H1 (cell line): ENCODE results near the gene LTBP4. TPM values are rescaled to one million over a fixed set of nuclear protein-coding genes. Genes with fewer than 3 reads are reported as not detected.

ENCODE experiments used
- CTCF ChIA-PET: fragments of 300-600 bp; sonication (Branson Sonifier 250); formaldehyde crosslinking; loops from one replicate; lab custom pipeline; 2021; ENCODE audit not compliant: partially characterized antibody; lab: Charles Lee
- POLR2A ChIA-PET: fragments of 300-600 bp; sonication (Branson Sonifier 250); formaldehyde crosslinking; loops from one replicate; lab custom pipeline; 2021; ENCODE audit warnings: inconsistent platforms; ENCODE audit not compliant: partially characterized antibody; lab: Charles Lee
- DNase-seq, 2 experiments: peaks; one replicate each; pipeline versions ENCODE4 v3.0.0 to v3.0.0-alpha.2; 2010 to 2022; ENCODE audit warnings: low spot score in 2 of 2, low read depth in 1 of 2, mixed read lengths in 1 of 2
- FAIRE-seq: peaks from 2 replicates; lab custom pipeline; 2011; peaks lifted over from hg19 to GRCh38; lab: Jason Lieb, UNC
- H2AFZ ChIP-seq: 2 replicates; pipeline ENCODE4 v1.8.1; 2012; ENCODE audit warnings: low read length, inconsistent platforms
- H2AK5ac ChIP-seq: 2 replicates; pipeline ENCODE4 v1.6.1; 2013; ENCODE audit warnings: low read depth, low read length
- H2BK120ac ChIP-seq: replicated peaks from 2 replicates; pipeline ENCODE3; 2013; ENCODE audit warnings: low read depth, low read length, inconsistent platforms
- H2BK12ac ChIP-seq: 2 replicates; pipeline ENCODE4 v1.6.1; 2013; ENCODE audit warnings: low read depth, low read length
- H2BK15ac ChIP-seq: 2 replicates; pipeline ENCODE4 v1.6.1; 2013; ENCODE audit warnings: low read length
- H2BK20ac ChIP-seq: 2 replicates; pipeline ENCODE4 v1.6.1; 2013; ENCODE audit warnings: low read length
- H2BK5ac ChIP-seq: 2 replicates; pipeline ENCODE4 v1.6.1; 2013; ENCODE audit warnings: low read depth, low read length
- H3K14ac ChIP-seq: 2 replicates; pipeline ENCODE4 v1.6.1; 2013; ENCODE audit warnings: inconsistent platforms; ENCODE audit not compliant: insufficient read length
- H3K18ac ChIP-seq: 2 replicates; pipeline ENCODE4 v1.6.1; 2013; ENCODE audit warnings: low read length; ENCODE audit errors: extremely low read depth
- H3K23ac ChIP-seq: 2 replicates; pipeline ENCODE4 v1.6.1; 2013; ENCODE audit warnings: inconsistent platforms; ENCODE audit not compliant: insufficient read length
- H3K23me2 ChIP-seq: 2 replicates; pipeline ENCODE4 v1.6.1; 2013; ENCODE audit warnings: low read depth, low read length
- H3K27ac ChIP-seq: 2 replicates; pipeline ENCODE4 v1.6.1; 2011; ENCODE audit warnings: low read depth, low read length, inconsistent platforms
- H3K27me3 ChIP-seq, 4 experiments: replicated peaks in 1 of 4; 1 replicate in 1 of 4; 2 replicates in 3 of 4; pipeline versions ENCODE4 v1.6.1 to v1.8.1; 2011 to 2013; ENCODE audit warnings: low read length in 3 of 4, mild to moderate bottlenecking in 3 of 4, inconsistent platforms in 2 of 4, mixed read lengths in 2 of 4, moderate library complexity in 1 of 4; ENCODE audit not compliant: control insufficient read depth in 3 of 4, insufficient read depth in 3 of 4; ENCODE audit errors: extremely low read depth in 1 of 4
- H3K36me3 ChIP-seq, 4 experiments: 2 replicates each; pipeline versions ENCODE4 v1.6.1 to v1.8.1; 2011 to 2013; ENCODE audit warnings: mild to moderate bottlenecking in 4 of 4, low read length in 3 of 4, moderate library complexity in 2 of 4, control low read depth in 1 of 4, inconsistent platforms in 1 of 4; ENCODE audit not compliant: insufficient read depth in 4 of 4, control insufficient read depth in 2 of 4
- H3K4ac ChIP-seq: replicated peaks from 2 replicates; pipeline ENCODE3; 2013; ENCODE audit warnings: low read length, low read depth, mixed read lengths, inconsistent platforms; ENCODE audit not compliant: insufficient read length
- H3K4me1 ChIP-seq, 4 experiments: replicated peaks in 1 of 4; 1 replicate in 1 of 4; 2 replicates in 3 of 4; pipeline versions ENCODE4 v1.6.1 to v1.8.1; 2011 to 2013; ENCODE audit warnings: low read length in 3 of 4, inconsistent platforms in 2 of 4, mixed read lengths in 1 of 4; ENCODE audit not compliant: insufficient read depth in 4 of 4, control insufficient read depth in 3 of 4
- H3K4me2 ChIP-seq, 2 experiments: 2 replicates each; pipeline versions ENCODE4 v1.6.1 to v1.8.1; 2011 to 2013; ENCODE audit warnings: low read depth in 2 of 2, low read length in 2 of 2, control low read depth in 1 of 2, inconsistent platforms in 1 of 2, mild to moderate bottlenecking in 1 of 2; ENCODE audit not compliant: insufficient read depth in 1 of 2
- H3K4me3 ChIP-seq, 4 experiments: fragments of 200-600, 300-600 bp in 1 of 4; sonication (generic), shearing (Covaris generic), sonication (Bioruptor Twin) in 1 of 4; 2 replicates each; pipeline versions ENCODE4 v1.5.1 to v1.8.1; 2011 to 2016; ENCODE audit warnings: low read length in 4 of 4, low read depth in 3 of 4, control low read depth in 2 of 4, inconsistent platforms in 2 of 4, mild to moderate bottlenecking in 2 of 4, mixed read lengths in 1 of 4, moderate library complexity in 1 of 4; ENCODE audit not compliant: insufficient read depth in 2 of 4; ENCODE audit errors: extremely low read depth in 1 of 4
- H3K56ac ChIP-seq: replicated peaks from 2 replicates; pipeline ENCODE3; 2013; ENCODE audit warnings: low read depth, mild to moderate bottlenecking, mixed read lengths, low read length, inconsistent platforms; ENCODE audit not compliant: insufficient read length
- H3K79me1 ChIP-seq: 2 replicates; pipeline ENCODE4 v1.6.1; 2013; ENCODE audit warnings: low read depth, low read length, control low read depth
- H3K79me2 ChIP-seq, 2 experiments: 2 replicates each; pipeline versions ENCODE4 v1.6.1 to v1.8.1; 2012 to 2013; ENCODE audit warnings: low read length in 2 of 2, mild to moderate bottlenecking in 2 of 2, inconsistent platforms in 1 of 2; ENCODE audit not compliant: insufficient read depth in 2 of 2, control insufficient read depth in 1 of 2
- H3K9ac ChIP-seq, 4 experiments: replicated peaks in 1 of 4; 1 replicate in 1 of 4; 2 replicates in 3 of 4; pipeline versions ENCODE4 v1.6.1 to v1.8.1; 2011 to 2013; ENCODE audit warnings: low read depth in 3 of 4, low read length in 3 of 4, control low read depth in 2 of 4, mild to moderate bottlenecking in 2 of 4, moderate library complexity in 2 of 4, inconsistent platforms in 1 of 4; ENCODE audit errors: extremely low read depth in 1 of 4
- H3K9me3 ChIP-seq, 2 experiments: 2 replicates each; pipeline versions ENCODE4 v1.6.1 to v1.8.1; 2012 to 2013; ENCODE audit warnings: mild to moderate bottlenecking in 2 of 2, moderate library complexity in 2 of 2, control low read depth in 1 of 2, inconsistent platforms in 1 of 2, low read depth in 1 of 2, low read length in 1 of 2, mixed read lengths in 1 of 2; ENCODE audit not compliant: insufficient read depth in 2 of 2
- H4K20me1 ChIP-seq, 2 experiments: replicated peaks in 1 of 2; 2 replicates each; pipeline versions ENCODE3 to v1.8.1; 2011 to 2013; ENCODE audit warnings: inconsistent platforms in 2 of 2, low read length in 2 of 2, mild to moderate bottlenecking in 1 of 2; ENCODE audit not compliant: insufficient read depth in 2 of 2, control insufficient read depth in 1 of 2
- H4K5ac ChIP-seq: 2 replicates; pipeline ENCODE4 v1.6.1; 2013; ENCODE audit warnings: low read length, low read depth, mixed read lengths, inconsistent platforms; ENCODE audit not compliant: insufficient read length
- H4K8ac ChIP-seq: 2 replicates; pipeline ENCODE4 v1.8.0; 2013; ENCODE audit warnings: mild to moderate bottlenecking, moderate library complexity, low read length, inconsistent platforms; ENCODE audit not compliant: insufficient read depth; ENCODE audit errors: extremely low read depth
- H4K91ac ChIP-seq: replicated peaks from 2 replicates; pipeline ENCODE3; 2013; ENCODE audit warnings: low read length, mixed read lengths, inconsistent platforms; ENCODE audit not compliant: insufficient read length
- ATF3 ChIP-seq: IDR thresholded peaks from 2 replicates; pipeline ENCODE4 v1.6.1; 2011; ENCODE audit warnings: low read depth, mild to moderate bottlenecking, low read length; ENCODE audit not compliant: insufficient read depth
- CBX5 ChIP-seq: fragments of 300-800, 300-1000 bp; sonication (generic); IDR thresholded peaks from 2 replicates; pipeline ENCODE4 v1.7.1; 2016; ENCODE audit warnings: antibody characterized with exemption, low read length, low read depth
- E2F6 ChIP-seq: IDR thresholded peaks from 2 replicates; pipeline ENCODE4 v1.6.1; 2012; ENCODE audit warnings: inconsistent platforms
- POU5F1 ChIP-seq: IDR thresholded peaks from 2 replicates; pipeline ENCODE4 v1.6.1; 2011; ENCODE audit warnings: low read depth, mild to moderate bottlenecking, low read length, moderate library complexity
- RBBP5 ChIP-seq: IDR thresholded peaks from 2 replicates; pipeline ENCODE4 v1.7.1; 2012; ENCODE audit warnings: low read depth, mild to moderate bottlenecking, inconsistent platforms, low read length, moderate library complexity, borderline replicate concordance
- SAP30 ChIP-seq: fragments of 300-600 bp; sonication (generic); IDR thresholded peaks from 2 replicates; pipeline ENCODE4 v1.7.1; 2012; ENCODE audit warnings: low read length, moderate library complexity, mild to moderate bottlenecking, inconsistent platforms; ENCODE audit not compliant: insufficient read depth, insufficient replicate concordance
- SRF ChIP-seq: IDR thresholded peaks from 2 replicates; pipeline ENCODE4 v1.6.1; 2011; ENCODE audit warnings: mild to moderate bottlenecking, low read depth, low read length, moderate library complexity
- SUZ12 ChIP-seq: fragments of 200-600 bp; sonication (generic); IDR thresholded peaks from 2 replicates; pipeline ENCODE4 v1.6.1; 2012; ENCODE audit warnings: mild to moderate bottlenecking, inconsistent platforms, low read length, moderate library complexity, mixed read lengths
- WGBS, 2 experiments: shearing (Covaris generic) in 1 of 2; methylation state at CpG; one replicate each; pipeline versions ENCODE4 v1.1.6 to v1.1.7; 2013 to 2015; ENCODE audit warnings: low lambda C conversion rate in 2 of 2, mixed read lengths in 2 of 2, inconsistent platforms in 1 of 2, low coverage in 1 of 2, missing lambda C conversion rate in 1 of 2; ENCODE audit not compliant: insufficient replicate concordance in 2 of 2, insufficient coverage in 1 of 2, insufficient read length in 1 of 2; ENCODE audit errors: extremely low coverage in 1 of 2, missing lambda C conversion rate in 1 of 2; 5-methylcytosine and 5-hydroxymethylcytosine counted together
- polyA plus RNA-seq, 7 experiments: library from polyadenylated mRNA; depleted of rRNA in 3 of 7; stranded (reverse) in 5 of 7; unstranded in 2 of 7; fragments of >200 nt in 5 of 7; fragments of 200-250 nt in 2 of 7; gene quantifications; 1 replicate in 5 of 7; 2 replicates in 1 of 7; 4 replicates in 1 of 7; pipeline versions ENCODE4 v1.2.1 to v1.2.3, GENCODE V29; 2011 to 2013; ENCODE audit warnings: missing spikeins in 2 of 7, mixed read lengths in 2 of 7
- total RNA-seq: library from RNA; stranded (reverse); fragmentation: NEBNext Ultra II Directional; extraction: Animal tissue kit (Norgen Biotek cat#: 25700); gene quantifications from 2 replicates; pipeline ENCODE4 v1.2.1, GENCODE V29; 2021
- TF ChIP-seq, protein P1 (sequence below): IDR thresholded peaks from 2 replicates; pipeline ENCODE4 v1.6.1; 2012; ENCODE audit warnings: low read length, inconsistent platforms

Gene LTBP4
- total and polyA plus RNA-seq, 2 of the 8 experiments (the other 6 are each of a cell fraction or from before 2014, with no cell fraction given): 54.5 to 77.1 TPM

DNA sequence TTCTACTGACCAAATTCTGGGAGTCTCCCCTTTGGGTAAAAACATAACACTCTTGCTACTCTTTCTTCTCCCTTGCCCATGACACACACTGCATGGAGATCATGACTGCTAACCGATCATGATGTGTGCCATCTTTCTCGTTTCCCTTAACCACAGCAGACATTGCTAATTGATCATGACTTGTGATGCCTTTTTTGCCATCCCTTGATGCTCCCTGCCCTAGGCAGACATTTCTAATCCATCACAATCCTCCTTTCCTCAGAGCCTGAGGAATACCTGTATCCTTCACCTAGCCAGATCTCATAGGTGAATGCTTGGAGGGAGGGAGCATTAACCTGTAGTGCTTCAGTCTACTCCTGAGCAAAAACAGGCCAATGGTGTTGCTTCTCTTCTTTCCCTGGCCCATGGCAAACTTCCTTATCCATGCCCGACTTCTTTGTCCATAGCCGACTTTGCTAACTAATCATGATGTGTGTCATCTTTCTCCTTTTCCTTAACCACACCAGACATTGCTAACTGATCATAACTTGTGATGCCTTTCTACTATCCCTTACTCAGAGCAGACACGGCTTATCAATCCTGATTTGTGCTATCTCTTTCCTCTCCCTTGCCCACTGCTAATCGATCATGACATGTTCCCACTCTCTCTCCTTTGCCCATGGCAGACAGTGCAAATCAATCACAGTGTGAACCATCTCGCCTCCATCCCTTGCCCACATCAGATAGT is 71.6 kb downstream of the LTBP4 start:
- Histone ChIP-seq H2BK5ac (no peak overlapping the region), H2AK5ac (no peak overlapping the region), H3K4me1 (no peaks in the 10 kb centered on the region), H3K23ac (no peak overlapping the region), H3K18ac (no peak overlapping the region), H3K79me1 (no peaks in the 10 kb centered on the region), H2BK120ac (no peak overlapping the region), H4K20me1 (peaks cover 0 to 11% of the 10 kb centered on the region in 2 experiments), H3K23me2 (peaks cover 2% of the 10 kb centered on the region; the same call in 1 of the 2 replicates), H3K27ac (no peak overlapping the region), H2BK12ac (no peak overlapping the region), H2AFZ (no peak overlapping the region), H3K56ac (no peak overlapping the region), H4K5ac (no peak overlapping the region), H3K4me2 (no peak overlapping the region), H3K4ac (no peak overlapping the region), H3K14ac (no peak overlapping the region), H3K4me3 (no peak overlapping the region), H2BK20ac (no peak overlapping the region), H3K9me3 (no peaks in the 10 kb centered on the region), H3K9ac (no peak overlapping the region), H3K36me3 (peaks cover 9 to 61% (median 34%) of the 10 kb centered on the region in 4 experiments; a peak in 7 of 8 replicates), H3K79me2 (no peaks in the 10 kb centered on the region), H2BK15ac (no peak overlapping the region), H4K8ac (no peak overlapping the region), H4K91ac (no peak overlapping the region), H3K27me3 (no peaks in the 10 kb centered on the region; a peak in 1 of 7 replicates)
- no peak for FAIRE-seq
- DNase-seq: no peak
- WGBS, 2 experiments: 92% methylated on average over 7 of the region's 7 CpGs; no CpG with 5 or more reads in 1 of the 2 experiments
- CTCF ChIA-PET: interaction anchor here (1.0 kb wide), 1 partner anchor 38 kb away, joined by 3 read pairs; no protein-coding TSS in a partner anchor
- POLR2A ChIA-PET: interaction anchor here (1.3 to 1.5 kb wide), 2 partner anchors 18 to 134 kb away, joined by 3 to 5 read pairs; no protein-coding TSS in a partner anchor
- TF ChIP-seq SUZ12 (no peak), E2F6 (no peak), RBBP5 (no peak), CBX5 (no peak), POU5F1 (no peak), SRF (no peak), SAP30 (no peak), ATF3 (no peak)
- TF ChIP-seq, protein P1, sequence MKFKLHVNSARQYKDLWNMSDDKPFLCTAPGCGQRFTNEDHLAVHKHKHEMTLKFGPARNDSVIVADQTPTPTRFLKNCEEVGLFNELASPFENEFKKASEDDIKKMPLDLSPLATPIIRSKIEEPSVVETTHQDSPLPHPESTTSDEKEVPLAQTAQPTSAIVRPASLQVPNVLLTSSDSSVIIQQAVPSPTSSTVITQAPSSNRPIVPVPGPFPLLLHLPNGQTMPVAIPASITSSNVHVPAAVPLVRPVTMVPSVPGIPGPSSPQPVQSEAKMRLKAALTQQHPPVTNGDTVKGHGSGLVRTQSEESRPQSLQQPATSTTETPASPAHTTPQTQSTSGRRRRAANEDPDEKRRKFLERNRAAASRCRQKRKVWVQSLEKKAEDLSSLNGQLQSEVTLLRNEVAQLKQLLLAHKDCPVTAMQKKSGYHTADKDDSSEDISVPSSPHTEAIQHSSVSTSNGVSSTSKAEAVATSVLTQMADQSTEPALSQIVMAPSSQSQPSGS: no peak
